HG03378 (cell line): ENCODE measurements around the gene IFNLR1.

Source experiments
- ATAC-seq: cut with Tn5 transposase; IDR thresholded peaks from one replicate; pipeline ENCODE4 v1.9.1; 2021; ENCODE audit warnings: mild to moderate bottlenecking, moderate library complexity; ENCODE audit not compliant: unreplicated experiment

Gene IFNLR1

DNA sequence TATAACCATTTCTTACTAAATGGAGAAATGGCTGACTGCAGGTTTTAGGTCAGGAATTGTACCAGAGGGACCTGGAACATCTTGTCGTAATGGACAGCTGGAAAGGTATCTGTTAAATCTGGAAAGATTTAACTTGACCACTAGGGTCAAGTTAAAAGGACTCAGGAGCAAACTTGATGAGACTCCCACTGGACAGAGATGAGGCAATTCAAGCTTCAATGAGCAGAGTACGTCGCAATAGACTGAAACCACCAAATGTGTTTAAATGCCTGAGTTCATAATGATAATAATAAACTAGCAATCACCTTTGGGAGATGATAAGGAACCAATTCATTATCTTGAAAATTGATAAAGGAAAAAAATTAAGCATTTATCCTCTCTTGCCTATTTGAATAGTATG is 8.7 kb downstream of the IFNLR1 start:
- ATAC-seq: no peak

DNA sequence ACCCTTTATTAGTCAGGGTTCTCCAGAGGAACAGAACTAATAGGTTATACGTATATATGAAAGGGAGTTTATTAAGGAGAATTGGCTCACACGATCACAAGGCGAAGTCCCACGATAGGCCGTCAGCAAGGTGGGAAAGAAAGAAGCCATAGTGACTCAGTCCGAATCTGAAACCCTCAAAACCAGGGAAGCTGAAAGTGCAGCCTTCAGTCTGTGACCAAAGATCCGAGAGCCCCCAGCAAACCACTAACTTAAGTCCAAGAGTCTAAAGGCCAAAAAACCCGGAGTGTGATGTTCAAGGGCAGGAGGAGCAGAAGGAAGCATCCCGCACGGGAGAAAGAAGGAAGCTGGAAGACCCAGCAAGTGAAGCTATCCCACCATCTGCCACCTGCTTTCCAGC is 9.9 kb downstream of the IFNLR1 start:
- no peak for ATAC-seq

DNA sequence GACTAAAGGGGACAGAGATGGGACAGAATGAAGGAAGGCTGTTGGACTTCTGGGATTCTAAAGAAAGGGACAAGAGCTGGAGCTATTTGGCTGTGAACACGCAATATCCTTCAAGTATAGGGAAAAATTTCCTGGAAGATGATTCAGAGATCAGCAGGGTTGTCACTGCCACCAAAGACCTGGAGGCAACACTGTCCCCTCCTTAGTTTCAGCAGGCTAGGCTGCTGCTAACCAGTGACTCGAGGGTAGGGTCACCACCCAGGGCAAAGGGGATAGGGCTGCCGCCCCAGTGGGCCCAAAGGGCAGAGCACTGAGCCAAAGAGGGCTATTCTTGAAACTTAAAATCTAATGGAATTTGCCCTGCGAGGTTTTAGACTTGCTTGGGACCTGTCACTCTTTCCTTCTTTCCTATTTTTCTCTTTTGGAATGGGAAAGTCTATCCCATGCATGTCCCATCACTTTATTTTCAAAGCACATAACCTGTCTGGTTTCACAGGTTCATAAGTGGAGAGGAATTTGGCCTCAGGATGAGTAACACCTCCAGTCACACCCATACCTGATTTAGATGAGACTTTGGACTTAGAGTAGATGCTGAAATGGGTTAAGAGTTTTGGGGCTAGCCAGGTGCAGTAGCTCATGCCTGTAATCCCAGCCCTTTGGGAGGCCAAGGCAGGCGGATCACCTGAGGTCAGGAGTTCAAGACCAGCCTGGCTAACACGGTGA is 11.9 kb downstream of the IFNLR1 start:
- ATAC-seq: no peak

- ATAC-seq: no peak
Observed at GRCh38 chr1:24173638-24174575, 13.2 kb downstream of the IFNLR1 start.

DNA sequence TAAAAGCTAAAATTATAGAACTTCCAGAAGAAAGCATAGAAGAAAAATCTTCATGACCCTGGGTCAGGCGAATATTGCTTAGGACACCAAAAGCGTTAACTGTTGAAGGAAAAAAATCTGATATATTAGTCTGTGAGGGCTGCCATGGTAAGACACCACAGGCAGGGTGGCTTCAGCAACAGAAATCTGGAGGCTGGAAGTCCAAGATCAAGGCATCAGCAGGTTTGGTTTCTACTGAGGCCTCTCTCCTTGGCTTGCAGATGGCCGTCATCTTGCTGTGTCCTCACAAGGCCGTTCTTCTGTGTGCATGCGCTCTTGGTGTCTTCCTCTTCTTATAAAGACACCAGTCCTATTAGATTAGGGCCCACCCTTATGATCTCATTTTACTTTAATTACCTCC is 14.5 kb downstream of the IFNLR1 start:
- no peak for ATAC-seq

GRCh38 chr1:24169286-24169685 is 17.8 kb downstream of the IFNLR1 start:
- ATAC-seq: no peak

GRCh38 chr1:24168245-24168644 is 18.8 kb downstream of the IFNLR1 start:
- no peak for ATAC-seq

- ATAC-seq: no peak
Observed at GRCh38 chr1:24167008-24167407, 20.1 kb downstream of the IFNLR1 start.

DNA sequence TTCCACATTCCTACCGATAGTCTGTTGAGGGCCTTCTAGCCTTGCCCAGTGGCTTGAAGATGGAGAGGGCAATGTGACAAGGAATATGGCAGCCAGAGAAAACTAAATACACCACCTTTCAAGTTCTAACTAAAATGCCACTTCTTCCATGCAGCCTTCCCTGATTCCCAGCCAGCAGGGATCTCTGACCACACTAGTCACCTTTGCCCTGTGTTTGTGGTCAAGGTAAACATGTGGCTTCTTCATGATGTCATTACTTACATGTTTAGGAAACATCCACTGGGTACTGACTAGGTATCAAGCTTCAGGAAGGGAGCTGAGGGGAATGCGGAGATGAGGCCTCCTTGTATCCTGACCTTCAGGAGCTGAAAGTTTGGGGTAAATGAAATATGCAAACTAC is 21.6 kb downstream of the IFNLR1 start:
- no peak for ATAC-seq

GRCh38 chr1:24164004-24164403 is 23.1 kb downstream of the IFNLR1 start:
- ATAC-seq: no peak

DNA sequence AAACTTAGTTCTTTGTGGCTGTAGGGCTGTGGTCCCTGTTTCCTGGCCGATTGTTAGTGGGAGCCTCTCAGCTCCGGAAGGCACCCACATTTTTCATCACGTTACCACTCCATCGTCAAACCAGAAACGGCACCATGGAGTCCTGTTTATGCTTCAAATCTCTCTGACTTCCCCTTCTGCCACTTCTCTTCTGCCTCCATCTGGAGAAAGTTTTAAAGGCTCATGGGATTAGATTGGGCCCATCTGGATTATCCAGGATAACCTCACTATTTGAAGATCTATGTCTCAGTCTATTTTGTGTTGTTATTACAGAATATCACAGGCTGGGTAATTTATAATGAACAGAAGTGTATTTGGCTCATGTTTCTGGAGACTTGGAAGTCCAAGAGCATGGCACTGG is 24.9 kb downstream of the IFNLR1 start:
- no peak for ATAC-seq

GRCh38 chr1:24161270-24161669 is 25.8 kb downstream of the IFNLR1 start:
- no peak for ATAC-seq

DNA sequence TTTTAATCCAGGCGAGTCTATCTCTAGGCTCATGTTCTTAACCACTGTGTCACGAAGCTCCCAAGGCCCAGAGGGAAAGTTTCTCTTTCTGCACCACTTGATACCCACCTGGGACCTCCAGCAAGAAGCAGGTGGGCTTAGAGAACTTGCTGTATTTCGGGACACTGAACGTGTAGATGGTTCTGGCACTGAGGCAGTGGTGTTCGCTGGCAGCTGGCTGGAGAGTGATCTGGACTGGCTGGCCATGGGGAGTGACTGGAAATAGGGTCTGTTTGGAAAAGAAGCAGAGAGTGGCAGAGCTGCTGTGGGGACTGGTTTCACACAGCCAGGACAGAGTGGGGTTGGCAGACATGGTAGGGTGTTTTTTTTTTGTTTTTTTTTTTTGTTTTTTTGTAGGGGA is 27.7 kb downstream of the IFNLR1 start:
- no peak for ATAC-seq

- ATAC-seq: no peak
Observed at GRCh38 chr1:24157918-24158481, 29.1 kb downstream of the IFNLR1 start.

DNA sequence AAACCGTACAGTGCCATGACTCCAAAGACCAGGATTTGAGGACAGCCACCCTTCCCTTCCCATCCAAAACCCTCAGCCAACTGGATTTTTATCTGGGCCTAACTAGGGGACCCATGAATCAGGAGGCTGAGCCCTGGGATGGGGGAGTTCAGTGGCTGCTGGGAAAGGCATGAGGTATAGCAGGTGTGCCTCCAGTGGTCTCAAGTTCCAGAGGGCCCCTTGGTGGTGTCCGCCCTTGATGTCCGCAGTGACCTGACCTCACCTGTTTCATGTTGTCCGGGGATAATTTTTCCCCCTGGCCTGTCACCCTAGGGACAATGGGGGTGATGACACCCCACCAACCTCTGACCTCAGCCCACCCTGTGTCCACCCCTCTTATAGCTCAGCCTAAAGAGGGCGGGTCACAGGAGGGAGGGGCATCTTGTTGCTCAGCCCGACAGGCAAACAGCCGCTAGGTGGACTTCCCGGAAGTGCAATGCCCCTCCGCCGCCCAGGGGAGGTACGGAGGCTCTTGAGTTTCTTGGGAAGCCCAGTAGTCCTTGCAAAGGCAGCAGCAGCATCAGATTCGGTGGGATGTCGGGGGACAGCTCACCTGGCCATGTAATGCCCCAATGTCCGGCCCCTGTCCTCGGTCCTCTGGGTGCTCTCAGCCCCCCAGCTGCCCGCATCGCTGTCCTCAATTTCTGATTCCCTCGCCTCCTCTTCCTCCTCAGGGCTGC is 30.4 kb downstream of the IFNLR1 start:
- ATAC-seq: no peak

DNA sequence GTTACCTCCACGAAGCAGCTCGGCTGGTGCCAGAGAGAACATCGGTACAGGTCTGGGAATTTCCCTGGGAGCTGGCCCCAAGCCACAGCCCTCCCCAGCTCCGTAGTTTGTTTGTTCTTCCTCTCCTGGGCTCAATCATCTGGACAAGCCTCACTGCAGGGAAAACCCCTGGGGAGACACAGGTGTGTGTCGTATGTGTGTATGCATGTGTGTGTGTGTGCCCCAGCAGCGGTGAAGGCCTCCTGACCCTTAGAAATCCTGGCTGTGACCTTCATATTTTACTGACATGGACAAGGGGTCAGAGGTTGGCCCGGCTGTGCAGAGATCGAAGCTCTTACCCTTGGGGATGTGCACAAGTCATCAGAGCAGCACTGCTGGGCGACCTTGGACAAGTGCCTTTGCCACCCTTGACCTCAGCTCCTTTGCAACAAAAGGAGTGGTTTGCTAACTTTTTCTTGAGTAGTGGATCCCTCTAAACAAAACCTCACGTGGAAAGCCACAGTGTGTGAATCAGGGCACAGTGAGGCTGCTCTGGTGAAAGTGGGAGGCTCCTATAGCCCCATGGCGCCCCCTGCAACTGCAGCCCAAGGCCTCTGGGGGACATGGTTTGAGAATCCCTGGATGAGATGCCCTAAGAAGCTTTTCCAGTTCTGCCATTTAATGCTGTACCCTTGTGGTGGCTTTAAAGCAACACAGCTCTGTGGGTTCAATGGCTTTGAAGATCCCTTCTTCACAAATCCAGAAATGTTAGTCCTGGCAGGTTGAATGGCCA is 31.9 kb downstream of the IFNLR1 start:
- no peak for ATAC-seq

GRCh38 chr1:24154215-24154614 is 32.9 kb downstream of the IFNLR1 start:
- ATAC-seq: no peak

DNA sequence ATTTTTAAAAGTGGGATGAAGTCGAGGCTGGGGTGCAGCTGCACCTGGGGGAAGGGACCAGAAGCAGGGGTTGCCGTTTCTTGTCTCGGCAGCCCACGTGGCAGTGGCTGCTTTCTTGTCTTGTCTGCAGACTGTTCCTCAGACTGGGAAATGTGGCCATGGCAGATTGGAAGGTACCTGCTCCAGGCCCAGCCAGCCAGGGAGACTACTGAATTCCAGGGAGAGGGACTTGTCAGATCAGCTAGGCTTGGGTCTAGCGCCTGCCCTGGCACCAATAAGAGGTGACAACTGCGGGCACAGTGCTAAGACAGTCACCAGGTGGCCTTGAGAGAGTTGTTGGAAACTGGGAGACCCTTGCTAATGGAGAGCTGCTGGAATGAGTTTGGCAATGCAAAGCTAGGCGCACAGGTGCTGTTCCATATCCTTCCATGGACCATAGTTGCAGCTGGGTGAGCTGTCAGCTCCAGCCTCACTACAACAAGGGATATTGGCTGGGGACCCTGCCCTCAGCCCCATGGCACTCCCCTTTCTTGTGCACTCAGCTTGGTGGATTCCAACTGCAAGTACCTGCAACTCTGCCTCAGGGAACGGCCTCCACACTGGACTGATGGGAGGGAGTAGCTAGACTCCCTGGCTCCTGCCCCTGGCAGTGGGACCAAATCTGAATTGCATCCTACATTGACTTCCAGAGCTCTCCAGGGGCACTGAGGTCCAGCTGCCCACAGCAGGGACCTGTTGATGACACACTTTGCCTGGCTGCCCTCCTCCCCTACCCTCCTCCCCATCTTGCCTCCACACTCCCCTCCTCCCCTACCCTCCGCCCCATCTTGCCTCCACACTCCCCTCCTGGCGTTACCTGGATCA is 34.2 kb downstream of the IFNLR1 start:
- no peak for ATAC-seq

- ATAC-seq: no peak
Observed at GRCh38 chr1:24151175-24151533, 35.9 kb downstream of the IFNLR1 start.
